D341Med (cell line): Measurements from ENCODE around the gene ZNF836.
"Not testable (repeated sequence)": the region's sequence is repeated elsewhere in the genome, so short reads cannot be mapped to it uniquely, and the experiment has no call there.

Experiments used
- DNase-seq: peaks from one replicate; pipeline ENCODE4 v3.0.0; 2012; ENCODE audit warnings: low spot score

The ZNF836 gene

DNA sequence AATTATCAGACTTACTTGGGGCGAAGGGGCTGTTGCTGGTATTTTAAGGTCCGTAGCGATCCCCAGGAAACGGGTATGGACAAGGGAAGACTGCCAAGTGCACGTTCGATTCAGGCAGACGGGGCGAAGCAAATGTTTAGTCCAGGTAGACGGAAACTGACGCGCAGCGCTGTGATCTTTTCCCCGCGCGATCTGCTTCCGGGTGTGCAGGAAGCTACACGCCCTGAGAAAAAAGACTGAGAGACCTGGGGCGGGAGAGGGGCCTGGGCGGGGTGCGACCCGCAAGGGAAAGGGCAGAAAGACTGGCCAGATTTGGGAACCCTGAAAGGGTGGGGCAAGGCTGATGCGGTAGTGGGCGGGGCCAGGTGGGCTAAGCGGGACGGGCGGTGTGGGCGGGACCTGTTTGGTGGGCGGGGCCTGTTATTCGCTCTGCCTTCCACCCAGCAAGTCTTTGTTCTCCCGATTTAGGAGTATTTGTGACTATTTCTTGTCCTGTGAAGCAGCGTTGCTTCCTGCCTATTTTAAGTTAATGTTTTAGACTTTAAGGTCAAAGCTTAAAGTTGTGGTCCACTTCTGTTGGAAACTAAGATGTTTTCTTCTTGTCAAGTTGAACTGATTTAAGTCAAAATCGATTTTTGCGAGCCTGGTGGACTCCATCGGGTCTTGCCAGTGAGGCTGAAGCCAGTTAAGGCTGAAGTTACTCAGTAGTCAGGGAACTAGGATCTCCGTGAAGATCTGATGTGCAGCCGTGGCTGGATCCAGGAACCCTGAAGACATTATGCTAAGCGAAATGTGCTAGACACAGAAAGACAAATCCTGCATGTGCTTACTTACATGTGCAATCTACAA lies at the start of gene ZNF836:
Gene ZNF836 (minus strand): TSS at position 301 of the 849 bp plus-strand sequence. CDS start 3,549 bp downstream, outside the sequence.
- peak; percentile 93 for DNase-seq

GRCh38 chr19:52221031-52221430 lies 49.6 kb upstream of the ZNF836 start:
- DNase-seq: no peak

GRCh38 chr19:52219611-52220010 lies 48.2 kb upstream of the ZNF836 start:
- no peak for DNase-seq

GRCh38 chr19:52217576-52217975 lies 46.2 kb upstream of the ZNF836 start:
- no peak for DNase-seq

- no peak for DNase-seq
Observed at GRCh38 chr19:52216401-52216800, 45.0 kb upstream of the ZNF836 start.

DNA sequence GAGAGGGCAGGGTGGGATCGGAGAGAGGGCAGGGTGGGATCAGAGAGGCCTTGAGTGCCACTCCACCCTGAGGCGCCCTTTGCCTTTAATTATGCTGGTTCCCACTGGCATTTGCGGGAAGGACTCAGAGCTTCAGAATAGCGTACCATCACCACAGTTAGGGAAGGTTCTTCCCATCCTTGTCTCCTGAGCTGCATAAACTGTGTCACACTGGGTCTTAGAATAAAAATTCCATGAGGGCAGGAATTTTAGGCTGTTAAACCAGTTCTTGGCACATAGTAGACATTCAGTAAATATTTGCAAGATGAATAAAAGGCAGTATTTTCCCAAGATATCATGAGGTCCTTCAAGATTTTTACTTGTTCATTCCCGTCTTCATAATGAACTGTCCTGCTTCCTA lies 42.8 kb upstream of the ZNF836 start:
- no peak for DNase-seq

DNA sequence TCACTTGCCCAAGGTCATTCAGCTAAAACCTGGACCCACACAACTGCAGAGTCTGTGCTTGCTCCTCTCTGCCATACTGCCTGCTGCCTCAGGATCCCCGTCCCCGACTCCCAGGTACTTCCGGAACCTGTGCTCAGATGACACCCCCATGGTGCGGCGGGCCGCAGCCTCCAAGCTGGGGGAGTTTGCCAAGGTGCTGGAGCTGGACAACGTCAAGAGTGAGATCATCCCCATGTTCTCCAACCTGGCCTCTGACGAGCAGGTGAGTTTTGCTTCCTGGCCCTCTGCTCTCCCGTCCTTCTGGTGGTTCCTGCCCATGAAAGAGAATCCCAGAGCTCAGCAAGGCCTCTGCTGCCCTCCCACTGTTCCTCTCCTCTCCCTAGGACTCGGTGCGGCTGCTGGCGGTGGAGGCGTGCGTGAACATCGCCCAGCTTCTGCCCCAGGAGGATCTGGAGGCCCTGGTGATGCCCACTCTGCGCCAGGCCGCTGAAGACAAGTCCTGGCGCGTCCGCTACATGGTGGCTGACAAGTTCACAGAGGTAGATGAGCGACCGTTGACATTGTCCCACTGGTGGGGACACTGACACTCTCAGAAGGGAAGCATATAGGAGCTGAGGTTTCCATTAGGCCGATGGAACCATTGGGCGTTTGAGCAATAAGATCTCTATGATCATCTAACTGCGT lies 41.3 kb upstream of the ZNF836 start:
- DNase-seq: no peak

DNA sequence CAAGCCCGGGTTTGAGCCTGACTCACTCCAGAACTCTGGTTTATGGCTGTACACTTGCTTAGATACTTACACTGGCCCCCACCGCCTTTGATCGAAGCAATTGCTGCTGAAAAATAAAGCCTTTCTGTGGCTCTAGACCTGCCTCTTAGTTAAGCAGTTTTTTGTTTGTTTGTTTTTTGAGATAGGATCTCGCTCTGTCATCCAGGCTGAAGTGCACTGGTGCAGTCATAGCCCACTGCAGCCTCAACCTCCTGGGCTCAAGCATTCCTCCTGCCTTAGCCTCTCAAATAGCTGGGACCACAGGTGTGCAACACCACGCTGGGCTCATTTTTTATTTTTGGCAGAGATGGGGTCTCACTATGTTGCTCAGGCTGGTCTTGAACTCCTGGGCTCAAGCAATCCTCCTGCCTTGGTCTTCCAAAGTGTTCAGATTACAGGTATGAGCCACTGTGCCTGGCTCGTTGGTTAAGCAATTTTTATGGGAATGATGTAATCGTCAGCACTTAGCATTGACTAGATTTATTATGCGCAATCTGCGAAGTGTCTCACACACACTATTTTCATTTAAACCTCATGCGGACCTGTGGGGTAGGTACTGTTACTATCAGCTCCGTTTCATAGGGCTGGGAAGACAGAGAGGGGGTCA lies 40.6 kb upstream of the ZNF836 start:
- DNase-seq: no peak

GRCh38 chr19:52211203-52211602 lies 39.8 kb upstream of the ZNF836 start:
- DNase-seq: no peak

- DNase-seq: no peak
Observed at GRCh38 chr19:52206481-52206880, 35.1 kb upstream of the ZNF836 start.

DNA sequence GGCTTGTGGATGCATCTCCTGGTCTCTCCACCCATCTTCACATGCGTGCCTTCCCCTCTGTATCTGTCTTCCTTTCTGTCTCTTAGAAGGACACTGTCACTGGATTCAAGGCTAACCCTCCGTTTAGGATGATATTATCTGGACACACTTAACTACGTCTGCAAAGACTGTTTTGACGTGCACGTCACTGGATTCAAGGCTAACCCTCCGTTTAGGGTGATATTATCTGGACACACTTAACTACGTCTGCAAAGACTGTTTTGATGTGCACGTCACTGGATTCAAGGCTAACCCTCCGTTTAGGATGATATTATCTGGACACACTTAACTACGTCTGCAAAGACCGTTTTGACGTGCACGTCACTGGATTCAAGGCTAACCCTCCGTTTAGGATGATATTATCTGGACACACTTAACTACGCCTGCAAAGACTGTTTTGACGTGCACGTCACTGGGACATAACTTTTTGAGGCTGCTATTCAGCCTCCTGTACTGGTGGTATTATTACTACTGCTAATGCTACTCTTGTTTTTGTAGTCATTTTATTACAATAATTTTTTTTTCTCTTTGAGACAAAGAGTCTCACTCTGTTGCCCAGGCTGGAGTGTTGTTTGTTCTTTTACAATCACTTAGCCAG lies 29.5 kb upstream of the ZNF836 start:
- DNase-seq: not testable (repeated sequence)

DNA sequence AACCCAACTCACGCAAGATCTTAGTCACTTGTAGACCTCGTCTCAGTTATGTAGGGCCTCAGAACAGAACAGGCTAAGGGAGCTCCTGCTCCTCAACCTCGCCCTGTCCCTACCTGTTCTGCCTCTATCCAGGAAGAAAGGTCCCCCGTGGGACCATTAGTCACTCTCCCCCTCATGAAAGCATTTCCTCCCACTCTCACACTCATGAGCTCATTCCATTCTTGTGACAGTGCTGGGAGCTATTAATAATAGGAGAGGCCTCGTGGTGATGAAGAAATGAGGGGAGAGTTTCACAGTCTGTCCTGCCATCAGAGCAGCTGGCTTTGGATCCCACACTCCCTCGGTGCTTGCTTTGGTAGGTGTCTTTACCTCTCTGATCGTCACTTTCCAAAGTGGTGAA lies 28.6 kb upstream of the ZNF836 start:
- DNase-seq: no peak

DNA sequence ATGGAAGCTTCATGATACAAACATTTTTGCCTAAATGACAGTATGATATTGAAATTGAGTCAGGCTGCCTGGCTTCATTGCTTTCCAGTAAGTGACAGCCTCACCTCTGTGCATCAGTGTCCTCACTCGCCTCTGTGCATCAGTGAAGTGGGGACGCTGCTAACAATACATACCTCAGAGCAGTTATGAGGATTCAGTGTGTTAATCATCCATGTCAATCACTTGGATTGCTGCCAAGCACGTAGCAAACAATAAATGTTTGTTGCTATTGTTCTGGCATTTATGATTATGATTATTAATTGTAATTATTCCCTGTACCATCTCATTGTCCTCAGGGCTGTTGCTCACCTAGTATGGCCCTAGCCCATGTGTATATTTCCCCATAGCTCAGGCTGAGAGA lies 27.3 kb upstream of the ZNF836 start:
- no peak for DNase-seq

DNA sequence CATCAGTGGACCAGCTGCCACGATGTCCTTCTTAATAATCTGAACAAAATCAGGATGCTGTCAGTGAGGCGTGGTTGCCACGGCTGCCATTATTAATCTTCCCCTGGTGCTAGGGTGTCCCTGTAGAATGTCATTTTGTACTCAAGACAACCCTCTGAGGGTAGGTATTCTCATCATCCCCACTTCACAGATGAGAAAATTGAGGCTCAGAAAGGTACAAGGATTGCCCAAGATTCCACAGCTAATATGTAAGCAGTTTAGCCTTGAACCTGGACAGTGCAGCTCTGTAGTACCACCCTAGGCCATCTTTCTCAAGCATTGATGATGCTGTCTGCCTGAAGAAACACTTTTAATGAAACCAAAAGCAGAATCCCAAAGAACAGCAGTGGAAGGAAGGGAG lies 26.5 kb upstream of the ZNF836 start:
- DNase-seq: no peak

DNA sequence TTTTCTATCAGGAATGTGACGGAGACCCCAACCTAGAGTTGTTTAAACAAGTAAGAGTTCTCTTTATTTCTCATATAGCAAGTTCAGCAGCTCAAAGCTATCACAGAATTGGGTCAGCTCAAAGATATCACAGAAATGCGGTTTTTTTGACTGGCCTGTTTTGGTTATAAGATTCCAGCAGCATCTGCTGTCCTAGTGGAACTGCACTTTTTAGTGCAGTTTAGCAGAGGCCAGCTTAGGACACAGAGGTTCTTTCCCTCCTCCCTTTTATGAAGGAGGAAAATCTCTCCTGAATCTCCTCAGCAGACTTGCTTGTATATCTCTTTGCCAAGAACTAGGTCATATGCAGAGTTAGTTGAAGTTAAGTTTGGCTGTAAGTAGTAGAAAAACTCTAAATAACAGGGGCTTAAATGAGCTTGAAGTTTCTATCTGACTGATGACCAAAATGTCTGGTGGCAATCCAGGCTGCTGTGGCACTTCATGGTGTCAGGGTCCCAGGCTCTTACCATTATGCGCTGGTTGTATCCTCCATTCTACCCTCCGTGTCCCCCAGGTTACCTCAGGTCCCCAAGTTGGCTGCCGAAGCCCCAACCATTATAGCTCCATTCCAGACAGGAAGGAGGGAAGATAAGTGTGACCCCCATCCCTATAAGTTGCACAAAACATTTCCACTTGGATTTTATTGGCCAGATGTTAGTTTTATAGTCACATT lies 25.0 kb upstream of the ZNF836 start:
- no peak for DNase-seq

DNA sequence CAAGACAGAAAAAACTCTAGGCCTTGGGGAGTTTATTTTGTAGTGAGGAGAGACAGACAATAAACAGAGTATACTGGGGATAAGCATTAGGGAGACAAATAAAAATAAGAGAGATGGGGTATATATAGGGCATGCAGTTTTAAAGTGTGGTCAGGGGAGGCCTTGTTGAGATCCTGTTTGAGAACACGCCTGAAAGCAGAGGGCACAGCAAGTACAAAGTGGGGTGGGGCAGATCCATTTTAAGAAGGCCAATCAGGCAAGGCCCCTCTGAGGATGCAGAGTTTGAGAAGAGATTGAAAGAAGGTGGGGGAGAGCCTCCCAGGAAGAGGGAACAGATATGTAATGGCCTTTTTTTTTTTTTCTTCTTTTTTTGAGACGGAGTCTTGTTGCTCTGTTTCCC lies 20.5 kb upstream of the ZNF836 start:
- DNase-seq: no peak

GRCh38 chr19:52191389-52191788 lies 20.0 kb upstream of the ZNF836 start:
- no peak for DNase-seq

GRCh38 chr19:52190487-52191293 lies 19.3 kb upstream of the ZNF836 start:
- DNase-seq: no peak

DNA sequence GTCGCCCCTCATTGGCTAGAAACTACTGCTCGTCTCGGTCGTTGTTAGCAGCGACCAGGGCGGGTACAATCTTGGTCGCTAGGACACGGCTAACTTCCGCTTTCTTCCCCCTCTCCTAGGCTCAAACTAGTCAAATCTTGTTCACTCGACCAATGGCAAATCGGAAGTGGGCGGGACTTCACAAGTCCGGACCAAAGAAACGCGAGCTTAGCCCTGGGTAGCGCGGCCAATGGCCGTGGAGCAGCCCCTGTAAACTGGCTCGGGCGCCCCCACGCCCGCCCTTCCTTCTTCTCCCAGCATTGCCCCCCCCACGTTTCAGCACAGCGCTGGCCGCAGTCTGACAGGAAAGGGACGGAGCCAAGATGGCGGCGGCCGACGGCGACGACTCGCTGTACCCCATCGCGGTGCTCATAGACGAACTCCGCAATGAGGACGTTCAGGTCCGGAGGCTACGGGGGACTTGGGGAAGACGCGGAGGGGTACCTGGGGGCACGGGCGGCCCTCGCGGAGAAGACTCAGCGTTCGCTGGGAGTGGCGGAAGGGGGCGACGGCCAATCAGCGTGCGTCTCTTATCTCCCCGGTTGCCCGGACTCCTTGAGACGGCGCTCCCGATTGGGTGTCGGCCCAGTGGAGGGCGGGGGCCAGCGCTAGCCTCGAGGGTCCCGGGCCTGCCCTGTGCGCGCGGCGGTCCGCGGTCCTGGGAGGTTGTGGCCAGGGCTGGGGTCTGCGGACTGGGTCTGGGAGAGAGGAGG lies 18.5 kb upstream of the ZNF836 start, which contains the start of gene PPP2R1A:
Gene PPP2R1A (plus strand): TSS at position 318 of the 752 bp plus-strand sequence. CDS start 45 bp downstream, at position 363.
- peak; percentile 100 for DNase-seq
